Vagina (tissue), 2 donors: ENCODE results near the gene CCDC57.

Experiments
- POLR2AphosphoS5 ChIP-seq, 2 donors: sonication (generic); formaldehyde crosslinking; IDR thresholded peaks; one replicate each; pipeline ENCODE4 v1.9.0; 2017; ENCODE audit warnings: antibody characterized with exemption in 2 of 2, mild to moderate bottlenecking in 2 of 2, low read depth in 1 of 2; ENCODE audit not compliant: insufficient read depth in 1 of 2
- TF ChIP-seq, protein P1 (sequence below), 3 experiments: fragments of 450-650 bp in 2 of 3; fragments of 200-600 bp in 1 of 3; sonication (generic) in 1 of 3; IDR thresholded peaks; one replicate each; pipeline ENCODE4 v1.5.1; 2017 to 2019; ENCODE audit warnings: antibody characterized with exemption in 3 of 3, mild to moderate bottlenecking in 2 of 3, moderate library complexity in 2 of 3

DNA sequence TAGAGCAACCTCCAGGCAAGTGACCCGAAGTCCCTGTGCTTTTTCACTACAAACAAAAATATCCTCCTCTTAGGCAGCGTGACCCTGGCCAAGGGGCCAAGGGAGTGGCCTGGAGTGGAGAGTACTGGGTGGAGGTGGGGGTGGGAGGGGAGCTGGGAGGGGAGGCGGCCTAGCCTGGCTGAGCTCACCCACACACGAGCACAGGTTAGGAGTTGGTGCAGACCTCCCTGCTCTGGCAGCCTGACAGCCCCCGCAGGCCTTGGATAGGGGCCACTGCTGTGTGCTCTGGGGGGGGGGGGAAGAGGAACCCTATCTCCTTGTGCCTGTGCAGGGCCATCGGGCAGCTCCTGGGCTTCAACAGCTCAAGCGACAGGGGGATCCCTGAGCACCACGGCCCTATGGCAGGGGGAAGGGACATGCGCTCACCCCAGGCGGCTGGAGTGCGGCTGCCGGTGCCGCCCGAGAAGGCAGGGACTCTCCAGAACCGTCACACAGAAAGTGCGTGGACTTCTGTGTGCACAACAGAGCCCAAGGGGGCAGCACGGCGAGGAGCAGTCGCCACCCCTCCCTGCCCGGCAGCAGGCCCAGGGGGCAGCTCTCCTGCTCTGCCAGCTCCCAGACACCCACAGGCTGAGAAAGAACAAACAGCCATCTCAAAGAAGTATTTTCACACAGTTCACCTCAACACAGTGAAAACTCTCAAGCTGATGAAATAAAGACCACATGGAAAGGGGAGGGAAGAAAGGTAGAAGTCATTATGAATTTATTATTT is 29.5 kb upstream of the CCDC57 start:
- TF ChIP-seq, protein P1, sequence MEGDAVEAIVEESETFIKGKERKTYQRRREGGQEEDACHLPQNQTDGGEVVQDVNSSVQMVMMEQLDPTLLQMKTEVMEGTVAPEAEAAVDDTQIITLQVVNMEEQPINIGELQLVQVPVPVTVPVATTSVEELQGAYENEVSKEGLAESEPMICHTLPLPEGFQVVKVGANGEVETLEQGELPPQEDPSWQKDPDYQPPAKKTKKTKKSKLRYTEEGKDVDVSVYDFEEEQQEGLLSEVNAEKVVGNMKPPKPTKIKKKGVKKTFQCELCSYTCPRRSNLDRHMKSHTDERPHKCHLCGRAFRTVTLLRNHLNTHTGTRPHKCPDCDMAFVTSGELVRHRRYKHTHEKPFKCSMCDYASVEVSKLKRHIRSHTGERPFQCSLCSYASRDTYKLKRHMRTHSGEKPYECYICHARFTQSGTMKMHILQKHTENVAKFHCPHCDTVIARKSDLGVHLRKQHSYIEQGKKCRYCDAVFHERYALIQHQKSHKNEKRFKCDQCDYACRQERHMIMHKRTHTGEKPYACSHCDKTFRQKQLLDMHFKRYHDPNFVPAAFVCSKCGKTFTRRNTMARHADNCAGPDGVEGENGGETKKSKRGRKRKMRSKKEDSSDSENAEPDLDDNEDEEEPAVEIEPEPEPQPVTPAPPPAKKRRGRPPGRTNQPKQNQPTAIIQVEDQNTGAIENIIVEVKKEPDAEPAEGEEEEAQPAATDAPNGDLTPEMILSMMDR (IDR thresholded peaks at IDR 0.05), result no peak
- TF ChIP-seq POLR2AphosphoS5 (IDR thresholded peaks at IDR 0.05; ENCODE audit: insufficient read depth in 1 of 2, low read depth in 1 of 2), result peak; percentile 1 to 11
